ELF-1 (cell line): ENCODE data around the gene RGS7BP.

Source experiments
- DNase-seq: peaks from one replicate; pipeline ENCODE4 v3.0.0-alpha.2; 2016; ENCODE audit warnings: low read depth, low spot score

RGS7BP gene

GRCh38 chr5:64505769-64506566, at the start of gene RGS7BP:
Gene RGS7BP (plus strand): TSS chr5:64506015. CDS start chr5:64506625, 610 bp downstream.
- peak; percentile 81 for DNase-seq

- no peak for DNase-seq
Observed at GRCh38 chr5:64457846-64458245, 48.0 kb upstream of the RGS7BP start.

GRCh38 chr5:64458948-64459347, 46.9 kb upstream of the RGS7BP start:
- no peak for DNase-seq

- no peak for DNase-seq
Observed at GRCh38 chr5:64462391-64462790, 43.4 kb upstream of the RGS7BP start.

- DNase-seq: no peak
Observed at GRCh38 chr5:64486163-64486562, 19.7 kb upstream of the RGS7BP start.

- DNase-seq: no peak
Observed at GRCh38 chr5:64487283-64487682, 18.5 kb upstream of the RGS7BP start.

- no peak for DNase-seq
Observed at GRCh38 chr5:64489857-64490256, 16.0 kb upstream of the RGS7BP start.

GRCh38 chr5:64497386-64497785, 8.4 kb upstream of the RGS7BP start:
- DNase-seq: peak; percentile 41

GRCh38 chr5:64502196-64502595, 3.6 kb upstream of the RGS7BP start:
- DNase-seq: no peak

GRCh38 chr5:64506567-64507263, 900 bp downstream of the RGS7BP start:
- peak; percentile 16 for DNase-seq

- no peak for DNase-seq
Observed at GRCh38 chr5:64507264-64507605, 1.4 kb downstream of the RGS7BP start.

- no peak for DNase-seq
Observed at GRCh38 chr5:64509828-64510227, 4.0 kb downstream of the RGS7BP start.

- DNase-seq: no peak
Observed at GRCh38 chr5:64513492-64513891, 7.7 kb downstream of the RGS7BP start.

GRCh38 chr5:64514612-64515011, 8.8 kb downstream of the RGS7BP start:
- DNase-seq: no peak

GRCh38 chr5:64516216-64516615, 10.4 kb downstream of the RGS7BP start:
- DNase-seq: no peak

- no peak for DNase-seq
Observed at GRCh38 chr5:64518793-64519192, 13.0 kb downstream of the RGS7BP start.

- DNase-seq: no peak
Observed at GRCh38 chr5:64519263-64519662, 13.4 kb downstream of the RGS7BP start.

- DNase-seq: no peak
Observed at GRCh38 chr5:64526734-64527439, 21.1 kb downstream of the RGS7BP start.

GRCh38 chr5:64530076-64530475, 24.3 kb downstream of the RGS7BP start:
- DNase-seq: no peak

- no peak for DNase-seq
Observed at GRCh38 chr5:64532212-64532611, 26.4 kb downstream of the RGS7BP start.

- DNase-seq: no peak
Observed at GRCh38 chr5:64532657-64533056, 26.8 kb downstream of the RGS7BP start.

- DNase-seq: no peak
Observed at GRCh38 chr5:64534033-64534432, 28.2 kb downstream of the RGS7BP start.

GRCh38 chr5:64557911-64558310, 52.1 kb downstream of the RGS7BP start:
- no peak for DNase-seq
